ENCODE measurements around the gene NMT1.

The NMT1 gene

GRCh38 chr17:45135978-45136791 lies 75.1 kb downstream of the NMT1 start:
- no peak for DNase-seq (ENCODE audit: low read depth)

DNA sequence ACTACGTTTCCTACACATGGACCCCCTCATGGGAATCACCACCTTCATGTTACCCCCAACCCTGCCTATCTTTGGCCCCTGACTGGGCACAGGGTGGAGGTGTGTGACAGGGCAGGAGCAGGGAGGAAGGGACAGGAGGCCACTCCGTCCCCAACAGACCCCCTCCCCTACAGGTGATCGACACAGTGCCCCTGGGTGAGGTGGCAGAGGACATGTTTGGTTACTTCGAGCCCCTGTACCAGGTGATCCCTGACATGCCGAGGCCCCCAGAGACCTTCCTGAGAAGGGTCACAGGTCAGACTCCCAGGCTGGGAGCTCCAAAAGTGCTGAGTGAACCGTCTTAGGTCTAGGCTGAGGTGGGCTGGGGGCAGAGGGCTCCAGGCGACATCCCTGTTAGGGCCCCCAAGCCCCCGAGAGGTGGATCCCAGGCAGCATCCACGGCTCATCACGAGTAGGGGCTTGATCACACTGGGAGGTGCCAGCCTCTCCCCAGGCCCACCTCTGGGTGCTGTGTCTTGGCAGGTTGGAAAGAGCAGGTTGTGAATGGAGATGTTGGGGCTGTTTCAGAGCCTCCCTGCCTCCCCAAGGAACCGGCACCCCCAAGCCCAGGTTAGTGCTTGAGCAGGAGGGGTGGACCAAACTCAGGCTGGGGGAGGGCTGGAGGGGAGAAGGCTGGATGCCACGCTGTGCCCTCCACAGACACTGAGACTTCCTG lies 75.9 kb downstream of the NMT1 start:
- no peak for DNase-seq (ENCODE audit: low read depth)

- no peak for DNase-seq (ENCODE audit: low read depth)
These were observed 76.6 kb downstream of the NMT1 start for GRCh38 chr17:45137561-45138305.

- DNase-seq (ENCODE audit: low read depth) = no peak
These were observed 77.9 kb downstream of the NMT1 start for GRCh38 chr17:45138911-45139532.

- DNase-seq (ENCODE audit: low read depth) = no peak
These were observed 78.4 kb downstream of the NMT1 start for GRCh38 chr17:45139533-45139920.

DNA sequence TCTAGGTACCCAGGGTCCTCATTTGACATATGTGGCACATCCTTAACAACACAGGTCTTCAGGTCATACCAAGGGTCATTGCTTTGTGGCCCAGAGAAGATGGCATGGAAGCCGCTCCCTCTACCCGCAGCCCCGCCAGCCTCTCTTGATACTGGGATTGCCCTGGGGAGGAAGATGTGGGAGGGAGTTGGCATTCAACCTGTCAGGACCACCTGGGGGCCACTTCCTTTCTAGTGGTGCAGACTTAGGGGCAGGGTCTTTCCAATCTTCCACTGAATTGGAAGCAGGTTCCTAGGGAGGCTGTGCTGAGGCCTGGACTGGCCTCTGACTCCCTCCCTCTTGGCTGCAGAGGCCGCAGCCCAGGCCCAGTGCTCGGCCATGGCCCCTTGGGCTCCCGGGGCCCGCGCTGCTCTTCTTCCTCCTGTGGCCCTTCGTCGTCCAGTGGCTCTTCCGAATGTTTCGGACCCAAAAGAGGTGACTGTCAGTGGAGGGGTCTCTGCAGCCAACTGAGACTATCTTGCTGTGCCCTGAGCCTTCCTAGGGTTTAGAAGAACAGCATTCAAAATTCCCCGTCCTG lies 82.1 kb downstream of the NMT1 start:
- DNase-seq (ENCODE audit: low read depth) = no peak

DNA sequence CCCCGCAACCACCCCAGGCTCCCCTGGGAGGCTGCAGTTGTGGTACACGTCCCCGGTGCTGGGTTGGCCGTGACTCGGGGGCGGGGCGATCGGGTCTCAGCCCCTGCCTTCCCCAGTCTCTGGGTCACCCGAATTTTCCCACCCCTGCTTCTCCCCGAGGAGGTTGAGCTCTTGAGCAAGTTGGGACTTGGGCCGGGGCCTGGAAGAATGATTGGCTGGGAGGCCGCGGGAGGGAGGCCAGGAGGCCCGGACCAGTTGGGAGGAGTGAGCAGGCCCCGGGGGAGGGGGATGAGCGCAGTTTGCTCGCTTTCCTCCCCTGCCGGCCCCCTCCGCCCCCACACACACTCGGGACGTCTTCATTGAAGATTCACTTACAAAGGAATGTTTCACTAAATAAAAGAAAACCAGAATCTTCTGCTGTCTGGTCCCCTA lies 82.7 kb downstream of the NMT1 start:
- DNase-seq (ENCODE audit: low read depth) = no peak

GRCh38 chr17:45144199-45145034 lies 83.3 kb downstream of the NMT1 start:
- DNase-seq (ENCODE audit: low read depth) = no peak

DNA sequence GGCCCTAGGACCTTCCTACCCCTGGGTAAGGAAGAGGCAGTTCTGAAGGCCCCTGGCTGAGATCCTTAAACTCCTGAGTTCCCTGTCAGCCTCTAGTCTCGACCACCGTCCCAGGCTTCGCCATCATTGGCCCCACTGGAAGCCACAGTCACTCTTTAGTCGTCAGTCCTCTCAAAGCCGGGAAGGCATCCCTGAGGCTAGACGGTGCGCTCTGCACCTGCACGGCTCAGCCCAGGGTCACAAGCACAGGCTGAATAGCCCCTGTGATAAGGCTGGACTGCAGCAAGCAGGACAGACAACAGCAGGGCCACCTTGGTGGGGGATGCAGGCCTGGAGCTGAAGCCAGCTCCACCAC lies 83.9 kb downstream of the NMT1 start:
- no peak for DNase-seq (ENCODE audit: low read depth)

- no peak for DNase-seq (ENCODE audit: low read depth)
These were observed 85.0 kb downstream of the NMT1 start for GRCh38 chr17:45146166-45146565.

DNA sequence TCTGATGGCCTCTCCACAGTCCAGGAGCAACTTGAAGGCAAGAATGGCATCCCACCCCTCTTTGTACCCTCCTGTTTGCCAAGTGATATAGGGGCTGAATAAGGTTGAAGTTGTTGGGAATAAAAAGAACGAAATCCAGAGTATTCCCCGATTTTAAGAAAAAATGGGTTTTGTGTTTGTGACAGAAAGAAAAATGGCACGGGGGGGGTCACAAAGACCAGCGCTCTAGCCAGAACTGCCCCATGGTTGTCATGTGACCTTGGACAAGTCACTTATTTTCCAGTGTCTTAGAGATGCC lies 85.4 kb downstream of the NMT1 start:
- no peak for DNase-seq (ENCODE audit: low read depth)

DNA sequence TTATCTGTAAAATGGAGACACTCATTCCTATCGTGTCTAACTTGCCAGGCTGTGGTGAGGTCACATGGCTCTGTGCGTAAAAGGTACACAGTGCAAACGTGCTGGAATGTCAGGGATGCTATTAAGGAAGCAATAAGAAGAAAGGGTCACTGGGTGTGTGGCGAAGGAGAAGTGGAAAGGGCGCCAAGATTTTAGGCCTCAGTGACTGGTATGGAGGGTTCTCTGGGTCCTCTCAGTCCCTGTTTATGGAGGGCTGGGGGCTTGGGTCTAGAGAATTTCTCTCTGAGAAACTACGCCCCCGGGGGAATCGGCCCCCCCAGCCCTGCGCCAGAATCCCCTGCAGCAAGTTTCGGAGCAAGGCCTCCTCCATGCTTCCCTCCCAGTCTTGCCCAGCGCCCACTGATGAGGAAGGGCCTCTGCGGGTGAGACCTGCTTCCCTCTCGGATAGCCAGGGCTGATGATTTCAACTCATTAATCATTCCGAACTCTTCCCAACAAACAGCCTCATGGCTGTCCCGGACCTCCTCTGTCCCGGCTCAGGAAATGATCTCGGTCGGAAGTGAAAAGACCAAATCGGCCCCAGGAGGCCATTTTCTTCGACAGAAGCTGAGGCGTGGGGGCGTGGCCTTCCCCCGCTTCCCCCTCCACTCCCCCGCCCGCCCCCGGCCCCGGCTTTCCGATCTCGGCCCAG lies 85.9 kb downstream of the NMT1 start:
- peak; percentile 41 for DNase-seq (ENCODE audit: low read depth)

DNA sequence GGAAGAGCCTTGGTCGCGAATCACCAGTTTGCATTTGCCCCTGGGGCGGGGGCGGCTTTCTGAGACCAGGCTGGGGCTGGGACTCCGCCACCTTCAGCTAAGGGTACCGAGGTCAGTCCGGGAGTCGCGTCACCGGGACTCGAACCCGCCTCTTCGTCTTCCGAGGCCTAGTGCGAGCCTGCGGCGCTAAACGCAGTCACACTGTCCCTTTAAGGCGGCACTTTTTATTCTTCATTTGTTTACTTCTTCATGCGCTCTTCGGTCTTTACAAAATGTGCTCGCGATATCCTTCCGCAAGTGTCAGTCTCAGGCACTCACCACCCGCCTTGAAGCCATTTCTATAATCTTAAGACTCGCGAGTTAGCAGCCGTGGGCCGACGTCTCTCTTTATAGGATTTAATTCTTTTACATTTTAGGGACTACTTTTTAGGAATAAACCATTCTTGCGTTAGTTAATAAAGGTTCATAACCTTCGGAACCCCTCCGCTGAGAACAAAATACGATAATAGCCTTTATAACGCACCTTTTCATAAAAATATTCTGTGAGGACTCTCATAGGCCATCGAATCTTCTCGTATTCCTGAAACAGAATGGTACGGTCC lies 86.6 kb downstream of the NMT1 start:
- peak; percentile 44 for DNase-seq (ENCODE audit: low read depth)

DNA sequence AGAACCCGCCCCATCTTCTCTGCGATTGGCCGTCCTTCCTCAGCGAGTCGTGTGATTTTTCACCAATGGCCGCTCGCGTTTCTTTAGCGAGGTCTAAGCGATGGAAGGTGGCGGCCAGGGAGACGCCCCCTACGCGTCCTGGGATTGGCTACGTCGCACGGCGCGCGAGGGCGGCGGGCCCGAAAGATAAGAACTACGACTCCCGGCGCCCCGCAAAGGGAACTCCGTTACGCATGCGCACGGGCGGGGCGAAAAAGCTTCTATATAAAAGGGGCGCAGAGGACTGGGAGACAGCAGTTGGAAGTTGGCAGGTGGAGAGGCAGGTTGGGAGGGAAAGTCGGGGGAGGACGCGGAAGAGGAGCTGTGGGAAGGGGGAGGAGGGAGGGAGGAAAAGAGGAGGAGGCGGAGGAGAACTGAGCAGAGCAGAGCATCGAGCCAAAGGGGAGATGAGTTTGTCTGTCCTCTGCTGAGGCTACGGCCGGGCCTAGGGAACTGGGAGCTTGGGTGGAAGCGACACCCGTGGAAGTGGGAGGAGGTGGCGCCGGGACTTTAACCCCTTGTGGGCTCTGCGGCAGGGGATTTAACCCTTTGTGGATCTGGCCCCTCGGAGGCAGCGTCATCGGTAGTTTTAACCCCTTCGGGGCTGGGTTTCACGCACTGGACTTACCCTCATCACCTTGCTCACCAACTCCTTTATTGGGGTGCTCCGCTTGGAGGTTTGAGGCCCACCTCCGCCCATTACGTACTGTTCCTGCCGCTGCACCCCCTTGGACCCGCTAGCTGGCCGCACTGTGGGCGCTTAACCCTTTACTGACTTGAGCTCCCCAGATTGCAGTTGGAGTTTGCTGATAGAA lies 87.3 kb downstream of the NMT1 start, which contains the start of gene HEXIM1:
Gene HEXIM1, plus strand, starts transcription at position 293 of the 854 bp plus-strand sequence. CDS start 716 bp downstream, outside the sequence.
- DNase-seq (ENCODE audit: low read depth) = peak; percentile 95

DNA sequence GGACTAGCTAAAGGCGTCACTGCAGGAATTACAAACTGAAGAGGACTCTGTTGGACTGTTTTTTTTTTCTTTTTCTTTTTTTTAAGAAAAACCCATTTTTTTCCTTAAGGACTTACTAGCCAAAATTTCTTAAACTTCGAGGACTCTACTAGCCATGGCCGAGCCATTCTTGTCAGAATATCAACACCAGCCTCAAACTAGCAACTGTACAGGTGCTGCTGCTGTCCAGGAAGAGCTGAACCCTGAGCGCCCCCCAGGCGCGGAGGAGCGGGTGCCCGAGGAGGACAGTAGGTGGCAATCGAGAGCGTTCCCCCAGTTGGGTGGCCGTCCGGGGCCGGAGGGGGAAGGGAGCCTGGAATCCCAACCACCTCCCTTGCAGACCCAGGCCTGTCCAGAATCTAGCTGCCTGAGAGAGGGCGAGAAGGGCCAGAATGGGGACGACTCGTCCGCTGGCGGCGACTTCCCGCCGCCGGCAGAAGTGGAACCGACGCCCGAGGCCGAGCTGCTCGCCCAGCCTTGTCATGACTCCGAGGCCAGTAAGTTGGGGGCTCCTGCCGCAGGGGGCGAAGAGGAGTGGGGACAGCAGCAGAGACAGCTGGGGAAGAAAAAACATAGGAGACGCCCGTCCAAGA lies 88.0 kb downstream of the NMT1 start:
- DNase-seq (ENCODE audit: low read depth) = no peak

DNA sequence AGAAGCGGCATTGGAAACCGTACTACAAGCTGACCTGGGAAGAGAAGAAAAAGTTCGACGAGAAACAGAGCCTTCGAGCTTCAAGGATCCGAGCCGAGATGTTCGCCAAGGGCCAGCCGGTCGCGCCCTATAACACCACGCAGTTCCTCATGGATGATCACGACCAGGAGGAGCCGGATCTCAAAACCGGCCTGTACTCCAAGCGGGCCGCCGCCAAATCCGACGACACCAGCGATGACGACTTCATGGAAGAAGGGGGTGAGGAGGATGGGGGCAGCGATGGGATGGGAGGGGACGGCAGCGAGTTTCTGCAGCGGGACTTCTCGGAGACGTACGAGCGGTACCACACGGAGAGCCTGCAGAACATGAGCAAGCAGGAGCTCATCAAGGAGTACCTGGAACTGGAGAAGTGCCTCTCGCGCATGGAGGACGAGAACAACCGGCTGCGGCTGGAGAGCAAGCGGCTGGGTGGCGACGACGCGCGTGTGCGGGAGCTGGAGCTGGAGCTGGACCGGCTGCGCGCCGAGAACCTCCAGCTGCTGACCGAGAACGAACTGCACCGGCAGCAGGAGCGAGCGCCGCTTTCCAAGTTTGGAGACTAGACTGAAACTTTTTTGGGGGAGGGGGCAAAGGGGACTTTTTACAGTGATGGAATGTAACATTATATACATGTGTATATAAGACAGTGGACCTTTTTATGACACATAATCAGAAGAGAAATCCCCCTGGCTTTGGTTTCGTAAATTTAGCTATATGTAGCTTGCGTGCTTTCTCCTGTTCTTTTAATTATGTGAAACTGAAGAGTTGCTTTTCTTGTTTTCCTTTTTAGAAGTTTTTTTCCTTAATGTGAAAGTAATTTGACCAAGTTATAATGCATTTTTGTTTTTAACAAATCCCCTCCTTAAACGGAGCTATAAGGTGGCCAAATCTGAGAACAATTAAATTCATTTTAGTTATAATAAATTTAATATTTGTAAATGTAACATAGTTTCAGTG lies 88.8 kb downstream of the NMT1 start:
- DNase-seq (ENCODE audit: low read depth) = no peak

Measured in stimulated activated CD8-positive, alpha-beta memory T cell treated with anti-CD3 and anti-CD28 coated beads, Interleukin-15, amount 100 ng/mL, for 1 hour (primary cell).